Measurements from ENCODE around the gene CTNNB1.

- TF ChIP-seq CTCF (conservative IDR thresholded peaks at IDR 0.05; ENCODE audit: low read depth, low read length) (no peak), POLR2A (IDR thresholded peaks at IDR 0.05; ENCODE audit: low read depth, low read length) (no peak), CHD1 (IDR thresholded peaks at IDR 0.05; ENCODE audit: low read depth, low read length) (no peak), RCOR1 (IDR thresholded peaks at IDR 0.05; ENCODE audit: insufficient replicate concordance, low read length) (no peak), RAD21 (IDR thresholded peaks at IDR 0.05; ENCODE audit: low read length) (no peak), SMC3 (IDR thresholded peaks at IDR 0.05; ENCODE audit: low read depth, low read length) (no peak), BHLHE40 (IDR thresholded peaks at IDR 0.05; ENCODE audit: low read depth, low read length) (no peak), RFX5 (IDR thresholded peaks at IDR 0.05; ENCODE audit: low read depth, low read length) (no peak), MAZ (IDR thresholded peaks at IDR 0.05; ENCODE audit: borderline replicate concordance, low read depth, low read length) (no peak)
- TF ChIP-seq, protein P1, sequence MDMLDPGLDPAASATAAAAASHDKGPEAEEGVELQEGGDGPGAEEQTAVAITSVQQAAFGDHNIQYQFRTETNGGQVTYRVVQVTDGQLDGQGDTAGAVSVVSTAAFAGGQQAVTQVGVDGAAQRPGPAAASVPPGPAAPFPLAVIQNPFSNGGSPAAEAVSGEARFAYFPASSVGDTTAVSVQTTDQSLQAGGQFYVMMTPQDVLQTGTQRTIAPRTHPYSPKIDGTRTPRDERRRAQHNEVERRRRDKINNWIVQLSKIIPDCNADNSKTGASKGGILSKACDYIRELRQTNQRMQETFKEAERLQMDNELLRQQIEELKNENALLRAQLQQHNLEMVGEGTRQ (IDR thresholded peaks at IDR 0.05; ENCODE audit: low read depth, low read length): no peak
Measured at GRCh38 chr3:41213588-41213987, 14.3 kb downstream of the CTNNB1 start.
